ENCODE results near the gene ZNF277. TPM values are rescaled to one million over a fixed set of nuclear protein-coding genes. Genes with fewer than 3 reads are reported as not detected.

The ZNF277 gene
- total RNA-seq, 1 donor from 2014 or later, result 16.2 TPM

DNA sequence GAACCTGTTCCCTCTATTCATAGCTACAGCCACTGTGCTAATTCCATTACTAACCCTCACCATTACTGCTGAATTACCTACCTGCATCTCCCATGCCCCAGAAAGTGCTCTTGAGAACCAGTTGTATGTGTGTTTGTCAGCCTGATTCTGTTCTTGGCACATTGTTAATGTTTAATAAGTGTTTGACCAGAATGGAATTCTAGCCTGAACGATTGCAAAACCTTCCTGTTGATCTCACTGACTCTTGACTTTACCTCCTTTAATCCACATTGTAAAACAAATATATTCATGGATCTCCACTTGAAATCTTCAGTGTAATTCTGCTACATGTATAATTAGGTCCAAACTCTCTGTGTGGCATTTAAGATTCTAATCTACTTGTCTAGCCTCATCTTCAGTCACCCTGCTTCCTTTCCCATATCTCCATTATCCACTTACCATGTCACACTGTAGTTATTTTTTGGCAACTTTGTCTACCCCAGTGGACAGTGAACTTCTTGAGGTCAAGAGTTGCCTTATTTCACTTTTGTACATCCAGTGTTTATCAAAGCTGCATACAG lies 4.9 kb downstream of the ZNF277 start:
- no peak for DNase-seq (ENCODE audit: low spot score)

GRCh38 chr7:112212571-112212970 lies 6.1 kb downstream of the ZNF277 start:
- Mint-ChIP-seq H3K27me3 (ENCODE audit: low read depth) (no peaks in the 10 kb centered on the region), H3K4me3 (ENCODE audit: unreplicated experiment) (no peak overlapping the region), H3K4me1 (ENCODE audit: low read depth) (peaks cover 37% of the 10 kb centered on the region), H3K36me3 (ENCODE audit: low read depth) (no peaks in the 10 kb centered on the region), H3K27ac (ENCODE audit: unreplicated experiment) (peak overlapping the region; percentile 1), H3K9me3 (ENCODE audit: low read depth) (no peaks in the 10 kb centered on the region)
- no peak for TF ChIP-seq CTCF (IDR thresholded peaks at IDR 0.05)
- DNase-seq (ENCODE audit: low spot score), result no peak

More for the DNA sequence above, 4.9 kb downstream of the ZNF277 start:
- peak overlapping the region; percentile 6 for H3K27ac Mint-ChIP-seq (ENCODE audit: unreplicated experiment)
- no peaks in the 10 kb centered on the region for H3K27me3 Mint-ChIP-seq (ENCODE audit: low read depth)
- H3K36me3 Mint-ChIP-seq (ENCODE audit: low read depth), result no peaks in the 10 kb centered on the region
- peaks cover 45% of the 10 kb centered on the region for H3K4me1 Mint-ChIP-seq (ENCODE audit: low read depth)
- no peak for TF ChIP-seq CTCF (IDR thresholded peaks at IDR 0.05)
- H3K9me3 Mint-ChIP-seq (ENCODE audit: low read depth), result no peaks in the 10 kb centered on the region
- H3K4me3 Mint-ChIP-seq (ENCODE audit: unreplicated experiment), result no peak overlapping the region

- Mint-ChIP-seq H3K4me3 (ENCODE audit: unreplicated experiment) (no peak overlapping the region), H3K36me3 (ENCODE audit: low read depth) (no peaks in the 10 kb centered on the region), H3K9me3 (ENCODE audit: low read depth) (no peaks in the 10 kb centered on the region), H3K27ac (ENCODE audit: unreplicated experiment) (no peak overlapping the region), H3K27me3 (ENCODE audit: low read depth) (no peaks in the 10 kb centered on the region), H3K4me1 (ENCODE audit: low read depth) (peaks cover 42% of the 10 kb centered on the region)
- no peak for TF ChIP-seq CTCF (IDR thresholded peaks at IDR 0.05)
- no peak for DNase-seq (ENCODE audit: low spot score)
These were observed 7.2 kb downstream of the ZNF277 start for GRCh38 chr7:112213735-112214134.

- Mint-ChIP-seq H3K9me3 (ENCODE audit: low read depth) (no peaks in the 10 kb centered on the region), H3K4me3 (ENCODE audit: unreplicated experiment) (no peak overlapping the region), H3K36me3 (ENCODE audit: low read depth) (no peaks in the 10 kb centered on the region), H3K27ac (ENCODE audit: unreplicated experiment) (no peak overlapping the region), H3K4me1 (ENCODE audit: low read depth) (peaks cover 42% of the 10 kb centered on the region), H3K27me3 (ENCODE audit: low read depth) (no peaks in the 10 kb centered on the region)
- TF ChIP-seq CTCF (IDR thresholded peaks at IDR 0.05), result no peak
- no peak for DNase-seq (ENCODE audit: low spot score)
These were observed 7.8 kb downstream of the ZNF277 start for GRCh38 chr7:112214268-112214667.

- Mint-ChIP-seq H3K27me3 (ENCODE audit: low read depth) (no peaks in the 10 kb centered on the region), H3K27ac (ENCODE audit: unreplicated experiment) (no peak overlapping the region), H3K4me3 (ENCODE audit: unreplicated experiment) (no peak overlapping the region), H3K4me1 (ENCODE audit: low read depth) (peaks cover 44% of the 10 kb centered on the region), H3K36me3 (ENCODE audit: low read depth) (no peaks in the 10 kb centered on the region), H3K9me3 (ENCODE audit: low read depth) (no peaks in the 10 kb centered on the region)
- TF ChIP-seq CTCF (IDR thresholded peaks at IDR 0.05), result peak; percentile 33
- DNase-seq (ENCODE audit: low spot score), result no peak
These were observed 8.4 kb downstream of the ZNF277 start for GRCh38 chr7:112214883-112215282.
